ENCODE data around the gene STXBP4. TPM values are rescaled to one million over a fixed set of nuclear protein-coding genes. Genes with fewer than 3 reads are reported as not detected.

STXBP4 gene
- total RNA-seq, 3 donors from 2014 or later (not counting 1 experiment from before 2014, with no cell fraction given): 4.9 to 10.3 (median 7.6) TPM

DNA sequence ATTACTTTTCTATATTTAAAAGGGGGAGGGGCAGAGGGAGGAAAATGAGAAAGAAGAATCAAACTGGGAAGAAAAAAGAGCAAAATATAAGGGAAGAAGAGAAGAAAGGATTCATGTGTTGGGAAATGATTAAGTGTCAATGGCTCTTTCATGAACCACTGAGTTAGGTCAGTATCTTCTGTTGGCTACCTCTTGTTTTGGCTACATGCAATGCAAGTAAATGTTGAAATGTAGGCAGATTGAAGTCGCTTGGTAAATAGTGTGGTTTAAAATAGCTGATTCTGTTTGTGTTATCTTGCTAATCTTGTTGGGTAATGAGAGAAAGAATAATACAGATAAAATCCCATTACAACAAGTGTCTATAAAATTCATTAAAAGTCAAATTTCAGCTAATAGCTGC, 27.3 kb upstream of the STXBP4 start:
- Histone ChIP-seq H3K27ac (ENCODE audit: low read length) (no peak overlapping the region), H3K27me3 (ENCODE audit: control insufficient read depth, insufficient read depth, low read length) (no peaks in the 10 kb centered on the region), H3K4me3 (ENCODE audit: low read length) (no peak overlapping the region), H3K36me3 (ENCODE audit: control insufficient read depth, insufficient read depth, low read length) (no peaks in the 10 kb centered on the region), H3K4me1 (ENCODE audit: control insufficient read depth, insufficient read depth, low read length) (no peaks in the 10 kb centered on the region), H3K9me3 (ENCODE audit: control insufficient read depth, insufficient read depth, low read length) (no peaks in the 10 kb centered on the region)
- Mint-ChIP-seq H3K36me3 (no peaks in the 10 kb centered on the region), H3K9me3 (no peaks in the 10 kb centered on the region), H3K4me1 (peaks cover 0 to 14% of the 10 kb centered on the region in 2 donors), H3K27me3 (ENCODE audit: low read depth in 2 of 2) (no peaks in the 10 kb centered on the region), H3K27ac (no peak overlapping the region), H3K4me3 (no peak overlapping the region)
- TF ChIP-seq, protein P1, sequence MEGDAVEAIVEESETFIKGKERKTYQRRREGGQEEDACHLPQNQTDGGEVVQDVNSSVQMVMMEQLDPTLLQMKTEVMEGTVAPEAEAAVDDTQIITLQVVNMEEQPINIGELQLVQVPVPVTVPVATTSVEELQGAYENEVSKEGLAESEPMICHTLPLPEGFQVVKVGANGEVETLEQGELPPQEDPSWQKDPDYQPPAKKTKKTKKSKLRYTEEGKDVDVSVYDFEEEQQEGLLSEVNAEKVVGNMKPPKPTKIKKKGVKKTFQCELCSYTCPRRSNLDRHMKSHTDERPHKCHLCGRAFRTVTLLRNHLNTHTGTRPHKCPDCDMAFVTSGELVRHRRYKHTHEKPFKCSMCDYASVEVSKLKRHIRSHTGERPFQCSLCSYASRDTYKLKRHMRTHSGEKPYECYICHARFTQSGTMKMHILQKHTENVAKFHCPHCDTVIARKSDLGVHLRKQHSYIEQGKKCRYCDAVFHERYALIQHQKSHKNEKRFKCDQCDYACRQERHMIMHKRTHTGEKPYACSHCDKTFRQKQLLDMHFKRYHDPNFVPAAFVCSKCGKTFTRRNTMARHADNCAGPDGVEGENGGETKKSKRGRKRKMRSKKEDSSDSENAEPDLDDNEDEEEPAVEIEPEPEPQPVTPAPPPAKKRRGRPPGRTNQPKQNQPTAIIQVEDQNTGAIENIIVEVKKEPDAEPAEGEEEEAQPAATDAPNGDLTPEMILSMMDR (IDR thresholded peaks at IDR 0.05): no peak
- intact Hi-C loops (cut with micrococcal nuclease): no loop called here
- ATAC-seq (no peak), DNase-seq (no peak)
- 100% methylated on average over 1 of the region's 1 CpG for WGBS (ENCODE audit: insufficient coverage)

DNA sequence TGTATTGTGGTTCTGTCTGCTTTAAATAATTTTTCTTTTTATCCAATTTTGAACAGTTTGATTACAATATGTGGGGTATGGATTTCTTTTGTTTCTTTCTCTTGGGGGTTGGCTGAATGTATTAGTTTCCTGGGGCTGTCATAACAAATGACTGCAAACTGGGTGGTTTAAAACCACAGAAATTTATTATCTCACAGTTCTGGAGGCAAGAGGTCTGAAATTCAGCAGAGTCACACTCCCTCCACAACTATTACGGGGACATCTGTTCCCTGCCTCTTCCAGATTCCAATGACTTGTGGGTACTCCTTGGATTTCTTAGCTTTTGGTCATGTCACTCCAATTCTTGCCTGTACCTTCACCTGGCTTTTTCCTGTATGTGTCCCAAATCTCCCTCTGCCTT, 23.8 kb upstream of the STXBP4 start:
- Histone ChIP-seq H3K4me1 (ENCODE audit: control insufficient read depth, insufficient read depth, low read length) (no peaks in the 10 kb centered on the region), H3K9me3 (ENCODE audit: control insufficient read depth, insufficient read depth, low read length) (no peaks in the 10 kb centered on the region), H3K27me3 (ENCODE audit: control insufficient read depth, insufficient read depth, low read length) (no peaks in the 10 kb centered on the region), H3K27ac (ENCODE audit: low read length) (no peak overlapping the region), H3K4me3 (ENCODE audit: low read length) (no peak overlapping the region), H3K36me3 (ENCODE audit: control insufficient read depth, insufficient read depth, low read length) (no peaks in the 10 kb centered on the region)
- TF ChIP-seq, protein P1 (IDR thresholded peaks at IDR 0.05): no peak
- H3K27me3 Mint-ChIP-seq (ENCODE audit: low read depth in 2 of 2): peaks cover 0 to 9% of the 10 kb centered on the region in 2 donors
- DNase-seq (no peak), ATAC-seq (no peak)
- H3K4me1 Mint-ChIP-seq: peaks cover 6 to 23% of the 10 kb centered on the region in 2 donors
- no peak overlapping the region for H3K27ac Mint-ChIP-seq
- no peaks in the 10 kb centered on the region for H3K36me3 Mint-ChIP-seq
- 17% methylated on average over 1 of the region's 1 CpG for WGBS (ENCODE audit: insufficient coverage)
- intact Hi-C loops (cut with micrococcal nuclease): no loop called here
- no peak overlapping the region for H3K4me3 Mint-ChIP-seq
- no peaks in the 10 kb centered on the region for H3K9me3 Mint-ChIP-seq

DNA sequence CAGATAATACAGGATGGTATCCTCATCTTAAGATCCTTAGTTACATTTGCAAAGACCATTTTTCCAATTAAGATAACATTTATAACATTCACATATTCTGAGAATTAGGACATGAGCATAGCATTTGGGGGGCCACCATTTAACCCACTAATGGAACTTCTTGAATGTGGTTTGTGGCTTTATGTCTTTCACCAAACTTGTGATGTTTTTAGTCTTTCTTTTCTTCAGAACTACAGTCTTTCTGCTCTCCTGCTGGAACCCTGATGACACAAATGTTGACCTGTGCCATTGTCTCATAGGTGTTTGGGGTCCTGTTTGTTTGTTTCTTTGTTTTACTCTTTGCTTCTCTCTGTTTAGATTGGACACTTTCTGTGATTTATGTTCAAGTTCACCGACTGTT, 23.3 kb upstream of the STXBP4 start:
- no peaks in the 10 kb centered on the region for H3K36me3 ChIP-seq (ENCODE audit: control insufficient read depth, insufficient read depth, low read length)
- TF ChIP-seq, protein P1 (IDR thresholded peaks at IDR 0.05): no peak
- Mint-ChIP-seq H3K4me3 (no peak overlapping the region), H3K27ac (no peak overlapping the region), H3K36me3 (no peaks in the 10 kb centered on the region), H3K4me1 (peaks cover 6 to 23% of the 10 kb centered on the region in 2 donors), H3K9me3 (no peaks in the 10 kb centered on the region), H3K27me3 (ENCODE audit: low read depth in 2 of 2) (peaks cover 0 to 9% of the 10 kb centered on the region in 2 donors)
- H3K4me3 ChIP-seq (ENCODE audit: low read length): no peak overlapping the region
- ATAC-seq (no peak), DNase-seq (no peak)
- no peaks in the 10 kb centered on the region for H3K4me1 ChIP-seq (ENCODE audit: control insufficient read depth, insufficient read depth, low read length)
- no peaks in the 10 kb centered on the region for H3K9me3 ChIP-seq (ENCODE audit: control insufficient read depth, insufficient read depth, low read length)
- WGBS (ENCODE audit: insufficient coverage): no CpG with 5 or more reads among the region's 1 CpG
- H3K27me3 ChIP-seq (ENCODE audit: control insufficient read depth, insufficient read depth, low read length): no peaks in the 10 kb centered on the region
- no peak overlapping the region for H3K27ac ChIP-seq (ENCODE audit: low read length)
- intact Hi-C loops (cut with micrococcal nuclease): no loop called here

DNA sequence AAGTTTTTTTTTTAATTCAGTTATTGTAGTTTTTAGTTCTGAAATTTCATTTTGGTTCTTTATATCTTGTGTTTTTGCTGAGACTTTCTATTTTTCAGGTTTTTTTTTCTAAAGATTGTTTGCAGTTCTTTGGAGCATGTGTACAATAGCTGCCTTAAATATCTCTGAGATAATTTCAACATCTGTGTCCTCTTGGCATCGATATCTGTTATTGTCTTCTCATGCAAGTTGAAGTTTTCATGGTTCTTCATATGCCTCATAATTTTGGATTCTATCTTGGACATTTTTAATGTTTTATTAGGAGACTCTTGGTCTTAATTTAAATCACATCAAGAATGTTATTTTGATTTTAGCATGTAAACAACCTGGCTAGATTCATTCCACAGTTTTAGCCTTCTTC, 22.9 kb upstream of the STXBP4 start:
- intact Hi-C loops (cut with micrococcal nuclease): no loop called here
- Mint-ChIP-seq H3K27ac (no peak overlapping the region), H3K36me3 (no peaks in the 10 kb centered on the region), H3K4me1 (peaks cover 6 to 23% of the 10 kb centered on the region in 2 donors), H3K9me3 (no peaks in the 10 kb centered on the region), H3K4me3 (no peak overlapping the region), H3K27me3 (ENCODE audit: low read depth in 2 of 2) (peaks cover 0 to 9% of the 10 kb centered on the region in 2 donors)
- Histone ChIP-seq H3K4me3 (ENCODE audit: low read length) (no peak overlapping the region), H3K27me3 (ENCODE audit: control insufficient read depth, insufficient read depth, low read length) (no peaks in the 10 kb centered on the region), H3K36me3 (ENCODE audit: control insufficient read depth, insufficient read depth, low read length) (no peaks in the 10 kb centered on the region), H3K9me3 (ENCODE audit: control insufficient read depth, insufficient read depth, low read length) (no peaks in the 10 kb centered on the region), H3K4me1 (ENCODE audit: control insufficient read depth, insufficient read depth, low read length) (no peaks in the 10 kb centered on the region), H3K27ac (ENCODE audit: low read length) (no peak overlapping the region)
- DNase-seq: no peak
- 89% methylated on average over 1 of the region's 1 CpG for WGBS (ENCODE audit: insufficient coverage)
- TF ChIP-seq, protein P1 (IDR thresholded peaks at IDR 0.05): no peak
- no peak for ATAC-seq
